Activated T-helper 9 cell treated with anti-CD3 and anti-CD28 coated beads, Interleukin-2, amount 50 U/mL, for 16 hours (primary cell): ENCODE results near the gene CLTRN.
"Not testable (repeated sequence)": the region's sequence is repeated elsewhere in the genome, so short reads cannot be mapped to it uniquely, and the experiment has no call there.

Experiments
- DNase-seq: peaks from one replicate; pipeline ENCODE4 v3.0.0-alpha.2; 2020; ENCODE audit warnings: low read depth

CLTRN gene

GRCh38 chrX:15664487-15665444 is at the start of gene CLTRN:
CLTRN (minus strand) TSS chrX:15664805; CDS start chrX:15664775, 30 bp downstream.
- no peak for DNase-seq

- not testable (repeated sequence) for DNase-seq
Observed at GRCh38 chrX:15704273-15704672, 39.7 kb upstream of the CLTRN start.

- DNase-seq, result not testable (repeated sequence)
Observed at GRCh38 chrX:15703809-15704208, 39.2 kb upstream of the CLTRN start.

- DNase-seq, result no peak
Observed at GRCh38 chrX:15702488-15703371, 38.1 kb upstream of the CLTRN start.

- no peak for DNase-seq
Observed at GRCh38 chrX:15696516-15696915, 31.9 kb upstream of the CLTRN start.

- no peak for DNase-seq
Observed at GRCh38 chrX:15694941-15695451, 30.4 kb upstream of the CLTRN start.

- DNase-seq, result peak; percentile 19
Observed at GRCh38 chrX:15686818-15687685, 22.4 kb upstream of the CLTRN start.

- no peak for DNase-seq
Observed at GRCh38 chrX:15683193-15683592, 18.6 kb upstream of the CLTRN start.

- DNase-seq, result no peak
Observed at GRCh38 chrX:15681433-15681832, 16.8 kb upstream of the CLTRN start.

- DNase-seq, result no peak
Observed at GRCh38 chrX:15680401-15680800, 15.8 kb upstream of the CLTRN start.

- DNase-seq, result no peak
Observed at GRCh38 chrX:15679246-15679645, 14.6 kb upstream of the CLTRN start.

- no peak for DNase-seq
Observed at GRCh38 chrX:15678339-15678738, 13.7 kb upstream of the CLTRN start.

- DNase-seq, result no peak
Observed at GRCh38 chrX:15676886-15677285, 12.3 kb upstream of the CLTRN start.

GRCh38 chrX:15675490-15675921 is 10.9 kb upstream of the CLTRN start:
- peak; percentile 86 for DNase-seq

GRCh38 chrX:15674841-15675489 is 10.4 kb upstream of the CLTRN start:
- DNase-seq, result peak; percentile 86

GRCh38 chrX:15674514-15674840 is 9.9 kb upstream of the CLTRN start:
- DNase-seq, result no peak

- no peak for DNase-seq
Observed at GRCh38 chrX:15673970-15674369, 9.4 kb upstream of the CLTRN start.

GRCh38 chrX:15672881-15673280 is 8.3 kb upstream of the CLTRN start:
- DNase-seq, result no peak

- DNase-seq, result no peak
Observed at GRCh38 chrX:15663439-15663838, 1.2 kb downstream of the CLTRN start.

- DNase-seq, result not testable (repeated sequence)
Observed at GRCh38 chrX:15654804-15655203, 9.8 kb downstream of the CLTRN start.

GRCh38 chrX:15653961-15654360 is 10.6 kb downstream of the CLTRN start:
- DNase-seq, result no peak
